Astrocyte (in vitro differentiated cells and primary cell): ENCODE results near the gene CEP95.

Experiments used
- CTCF ChIP-seq: IDR thresholded peaks from 2 replicates; pipeline ENCODE4 v1.5.1; 2011; ENCODE audit warnings: low read depth, mild to moderate bottlenecking, inconsistent platforms, low read length, moderate library complexity; ENCODE audit not compliant: insufficient read depth
- EZH2 ChIP-seq: IDR thresholded peaks from 2 replicates; pipeline ENCODE4 v1.6.1; 2012; ENCODE audit warnings: mild to moderate bottlenecking, low read length, inconsistent platforms; ENCODE audit not compliant: insufficient read depth

- TF ChIP-seq CTCF (no peak), EZH2 (no peak)
Observed at GRCh38 chr17:64529221-64529620, 22.4 kb downstream of the CEP95 start.
